Measurements from ENCODE around the gene TFEC.

The TFEC gene

DNA sequence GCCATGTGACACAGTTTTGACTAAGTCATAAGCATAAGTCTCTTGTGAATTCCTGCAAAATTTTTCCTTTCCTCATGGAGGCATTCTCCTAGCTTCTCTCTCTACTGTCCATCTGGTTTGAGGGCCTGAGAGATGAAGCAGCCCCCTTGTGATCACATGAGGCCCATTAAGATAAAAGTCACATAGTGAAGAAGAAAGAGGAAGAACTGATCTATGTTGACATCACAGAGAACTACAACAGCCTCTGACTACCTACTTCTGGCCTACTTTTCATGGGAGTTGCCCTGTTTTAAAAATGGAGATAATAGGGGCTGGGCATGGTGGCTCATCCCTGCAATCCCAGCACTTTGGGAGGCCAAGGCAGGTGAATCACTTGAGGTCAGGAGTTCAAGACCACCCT, 50.4 kb downstream of the TFEC start:
- no peaks in the 10 kb centered on the region for H3K27me3 ChIP-seq (ENCODE audit: insufficient read depth, poor library complexity, severe bottlenecking)
- H3K27ac ChIP-seq (replicated peaks), result no peak overlapping the region
- TF ChIP-seq GABPA (IDR thresholded peaks at IDR 0.05; ENCODE audit: low read depth) (no peak), SPI1 (IDR thresholded peaks at IDR 0.05; ENCODE audit: borderline replicate concordance, low read depth) (no peak), POLR2AphosphoS5 (IDR thresholded peaks at IDR 0.05; ENCODE audit: low read depth) (no peak)
- TF ChIP-seq, protein P1, sequence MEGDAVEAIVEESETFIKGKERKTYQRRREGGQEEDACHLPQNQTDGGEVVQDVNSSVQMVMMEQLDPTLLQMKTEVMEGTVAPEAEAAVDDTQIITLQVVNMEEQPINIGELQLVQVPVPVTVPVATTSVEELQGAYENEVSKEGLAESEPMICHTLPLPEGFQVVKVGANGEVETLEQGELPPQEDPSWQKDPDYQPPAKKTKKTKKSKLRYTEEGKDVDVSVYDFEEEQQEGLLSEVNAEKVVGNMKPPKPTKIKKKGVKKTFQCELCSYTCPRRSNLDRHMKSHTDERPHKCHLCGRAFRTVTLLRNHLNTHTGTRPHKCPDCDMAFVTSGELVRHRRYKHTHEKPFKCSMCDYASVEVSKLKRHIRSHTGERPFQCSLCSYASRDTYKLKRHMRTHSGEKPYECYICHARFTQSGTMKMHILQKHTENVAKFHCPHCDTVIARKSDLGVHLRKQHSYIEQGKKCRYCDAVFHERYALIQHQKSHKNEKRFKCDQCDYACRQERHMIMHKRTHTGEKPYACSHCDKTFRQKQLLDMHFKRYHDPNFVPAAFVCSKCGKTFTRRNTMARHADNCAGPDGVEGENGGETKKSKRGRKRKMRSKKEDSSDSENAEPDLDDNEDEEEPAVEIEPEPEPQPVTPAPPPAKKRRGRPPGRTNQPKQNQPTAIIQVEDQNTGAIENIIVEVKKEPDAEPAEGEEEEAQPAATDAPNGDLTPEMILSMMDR (IDR thresholded peaks at IDR 0.05; ENCODE audit: insufficient read depth, low read length), result no peak
- TF ChIP-seq, protein P2, sequence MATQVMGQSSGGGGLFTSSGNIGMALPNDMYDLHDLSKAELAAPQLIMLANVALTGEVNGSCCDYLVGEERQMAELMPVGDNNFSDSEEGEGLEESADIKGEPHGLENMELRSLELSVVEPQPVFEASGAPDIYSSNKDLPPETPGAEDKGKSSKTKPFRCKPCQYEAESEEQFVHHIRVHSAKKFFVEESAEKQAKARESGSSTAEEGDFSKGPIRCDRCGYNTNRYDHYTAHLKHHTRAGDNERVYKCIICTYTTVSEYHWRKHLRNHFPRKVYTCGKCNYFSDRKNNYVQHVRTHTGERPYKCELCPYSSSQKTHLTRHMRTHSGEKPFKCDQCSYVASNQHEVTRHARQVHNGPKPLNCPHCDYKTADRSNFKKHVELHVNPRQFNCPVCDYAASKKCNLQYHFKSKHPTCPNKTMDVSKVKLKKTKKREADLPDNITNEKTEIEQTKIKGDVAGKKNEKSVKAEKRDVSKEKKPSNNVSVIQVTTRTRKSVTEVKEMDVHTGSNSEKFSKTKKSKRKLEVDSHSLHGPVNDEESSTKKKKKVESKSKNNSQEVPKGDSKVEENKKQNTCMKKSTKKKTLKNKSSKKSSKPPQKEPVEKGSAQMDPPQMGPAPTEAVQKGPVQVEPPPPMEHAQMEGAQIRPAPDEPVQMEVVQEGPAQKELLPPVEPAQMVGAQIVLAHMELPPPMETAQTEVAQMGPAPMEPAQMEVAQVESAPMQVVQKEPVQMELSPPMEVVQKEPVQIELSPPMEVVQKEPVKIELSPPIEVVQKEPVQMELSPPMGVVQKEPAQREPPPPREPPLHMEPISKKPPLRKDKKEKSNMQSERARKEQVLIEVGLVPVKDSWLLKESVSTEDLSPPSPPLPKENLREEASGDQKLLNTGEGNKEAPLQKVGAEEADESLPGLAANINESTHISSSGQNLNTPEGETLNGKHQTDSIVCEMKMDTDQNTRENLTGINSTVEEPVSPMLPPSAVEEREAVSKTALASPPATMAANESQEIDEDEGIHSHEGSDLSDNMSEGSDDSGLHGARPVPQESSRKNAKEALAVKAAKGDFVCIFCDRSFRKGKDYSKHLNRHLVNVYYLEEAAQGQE (IDR thresholded peaks at IDR 0.05; ENCODE audit: insufficient replicate concordance, low read depth), result no peak
- no peak overlapping the region for H3K4me3 ChIP-seq (replicated peaks; ENCODE audit: insufficient read depth, low read length)
- no peak for DNase-seq (ENCODE audit: low read depth in 1 of 2, low spot score in 1 of 2)

DNA sequence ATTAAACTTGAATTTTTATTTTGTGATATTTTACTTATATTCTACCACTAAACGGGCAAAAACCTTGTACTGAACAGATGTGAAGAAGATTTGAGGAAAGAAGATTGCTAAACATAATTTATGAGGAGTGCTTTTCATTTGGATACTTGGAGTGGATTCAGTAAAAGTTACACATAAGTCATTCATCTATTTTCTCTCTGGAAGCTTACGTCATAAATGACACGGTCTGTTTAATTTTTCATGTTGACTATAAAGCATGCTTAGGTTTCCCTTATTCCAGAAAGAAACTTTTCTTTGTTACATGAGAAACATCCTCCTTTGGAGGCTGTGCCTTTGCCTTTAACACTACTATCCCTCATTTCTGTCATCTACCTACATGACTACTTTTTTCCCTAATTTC, 53.9 kb downstream of the TFEC start:
- Histone ChIP-seq H3K4me3 (replicated peaks; ENCODE audit: insufficient read depth, low read length) (no peak overlapping the region), H3K27ac (replicated peaks) (no peak overlapping the region), H3K27me3 (ENCODE audit: insufficient read depth, poor library complexity, severe bottlenecking) (no peaks in the 10 kb centered on the region)
- no peak for DNase-seq (ENCODE audit: low read depth in 1 of 2, low spot score in 1 of 2)
- TF ChIP-seq SPI1 (IDR thresholded peaks at IDR 0.05; ENCODE audit: borderline replicate concordance, low read depth) (no peak), GABPA (IDR thresholded peaks at IDR 0.05; ENCODE audit: low read depth) (no peak), POLR2AphosphoS5 (IDR thresholded peaks at IDR 0.05; ENCODE audit: low read depth) (no peak)
- TF ChIP-seq, protein P1 (IDR thresholded peaks at IDR 0.05; ENCODE audit: insufficient read depth, low read length), result no peak
- TF ChIP-seq, protein P2 (IDR thresholded peaks at IDR 0.05; ENCODE audit: insufficient replicate concordance, low read depth), result no peak

DNA sequence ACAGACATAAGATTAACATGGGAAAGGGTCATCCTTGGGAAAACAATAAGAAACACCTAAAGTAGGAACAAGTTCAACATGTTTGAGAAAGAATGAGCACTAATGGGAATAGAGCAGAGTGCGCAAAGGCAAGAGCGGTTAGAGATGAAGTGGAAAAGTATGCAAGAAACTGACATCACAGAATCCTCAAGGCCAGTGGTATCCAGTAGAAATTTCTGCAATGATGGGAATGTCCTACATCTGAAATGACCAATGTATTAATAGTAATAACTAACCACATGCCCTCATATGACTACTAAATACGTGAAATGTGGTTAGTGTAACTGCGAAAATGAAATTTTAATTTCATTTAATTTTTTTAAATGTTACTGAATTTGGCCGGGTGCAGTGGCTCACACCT, 54.8 kb downstream of the TFEC start:
- Histone ChIP-seq H3K4me3 (replicated peaks; ENCODE audit: insufficient read depth, low read length) (no peak overlapping the region), H3K27me3 (ENCODE audit: insufficient read depth, poor library complexity, severe bottlenecking) (no peaks in the 10 kb centered on the region), H3K27ac (replicated peaks) (no peak overlapping the region)
- DNase-seq (ENCODE audit: low read depth in 1 of 2, low spot score in 1 of 2), result no peak
- no peak for TF ChIP-seq SPI1 (IDR thresholded peaks at IDR 0.05; ENCODE audit: borderline replicate concordance, low read depth)
- TF ChIP-seq, protein P1 (IDR thresholded peaks at IDR 0.05; ENCODE audit: insufficient read depth, low read length), result no peak
- TF ChIP-seq, protein P2 (IDR thresholded peaks at IDR 0.05; ENCODE audit: insufficient replicate concordance, low read depth), result no peak
- no peak for TF ChIP-seq GABPA (IDR thresholded peaks at IDR 0.05; ENCODE audit: low read depth)
- no peak for TF ChIP-seq POLR2AphosphoS5 (IDR thresholded peaks at IDR 0.05; ENCODE audit: low read depth)

All from HL-60 (cell line).